HEK293 (cell line): ENCODE measurements around the gene RGS6.

ENCODE experiments used
- CTCF ChIA-PET: fragments of 350-600 bp; formaldehyde crosslinking; extraction: SDS; loops from one replicate; lab custom pipeline; 2021; ENCODE audit warnings: antibody characterized with exemption; lab: Yijun Ruan, JAX
- POLR2A ChIA-PET: fragments of 300-600 bp; formaldehyde crosslinking; extraction: SDS; loops from one replicate; lab custom pipeline; 2020; ENCODE audit warnings: antibody characterized with exemption, inconsistent platforms; lab: Yijun Ruan, JAX
- H3K27ac ChIP-seq: fragments of 200-500 bp; sonication (Bioruptor generic); 2 replicates; pipeline ENCODE4 v1.5.1; 2014; ENCODE audit warnings: low read depth, low read length, control low read depth, inconsistent platforms; ENCODE audit errors: extremely low read depth
- H3K36me3 ChIP-seq, 2 experiments: fragments of 200-500 bp in 1 of 2; sonication (Bioruptor generic) in 1 of 2; 1 replicate in 1 of 2; 2 replicates in 1 of 2; pipeline ENCODE4 v1.5.1; 2014 to 2017; ENCODE audit warnings: inconsistent platforms in 2 of 2, low read length in 2 of 2; ENCODE audit not compliant: control insufficient read depth in 2 of 2, insufficient read depth in 1 of 2
- H3K4me1 ChIP-seq: fragments of 200-500 bp; sonication (Bioruptor generic); 2 replicates; pipeline ENCODE4 v1.5.1; 2014; ENCODE audit warnings: mild to moderate bottlenecking, low read length, inconsistent platforms; ENCODE audit not compliant: control insufficient read depth, insufficient read depth
- H3K4me3 ChIP-seq: 2 replicates; pipeline ENCODE4 v1.5.1; 2011; ENCODE audit warnings: low read depth, mild to moderate bottlenecking, control low read depth, low read length, moderate library complexity
- H3K9me3 ChIP-seq: fragments of 200-500 bp; sonication (Bioruptor generic); 2 replicates; pipeline ENCODE4 v1.5.1; 2014; ENCODE audit warnings: low read depth, low read length, inconsistent platforms; ENCODE audit not compliant: control insufficient read depth, insufficient read depth
- KLF9 ChIP-seq: fragments of 450-650 bp; formaldehyde crosslinking; IDR thresholded peaks from 2 replicates; pipeline ENCODE4 v1.5.1; 2016; ENCODE audit warnings: missing biosample characterization, missing genetic modification characterization, low read depth
- PRDM2 ChIP-seq: fragments of 450-650 bp; formaldehyde crosslinking; IDR thresholded peaks from 2 replicates; pipeline ENCODE4 v1.5.1; 2016; ENCODE audit warnings: missing biosample characterization, missing genetic modification characterization, borderline replicate concordance
- SETDB1 ChIP-seq: IDR thresholded peaks from one replicate; pipeline ENCODE4 v1.6.1; 2017; ENCODE audit warnings: mild to moderate bottlenecking, low read length, moderate library complexity, mixed read lengths; ENCODE audit not compliant: insufficient read length
- TSHZ1 ChIP-seq: fragments of 450-650 bp; formaldehyde crosslinking; IDR thresholded peaks from 2 replicates; pipeline ENCODE4 v1.5.1; 2016; ENCODE audit warnings: missing biosample characterization, missing genetic modification characterization, borderline replicate concordance
- WT1 ChIP-seq: fragments of 450-650 bp; formaldehyde crosslinking; IDR thresholded peaks from 2 replicates; pipeline ENCODE4 v1.5.1; 2016; ENCODE audit warnings: missing biosample characterization, missing genetic modification characterization
- ZBTB1 ChIP-seq: fragments of 450-650 bp; formaldehyde crosslinking; IDR thresholded peaks from 2 replicates; pipeline ENCODE4 v1.5.1; 2016; ENCODE audit warnings: missing biosample characterization, missing genetic modification characterization
- ZBTB44 ChIP-seq: fragments of 450-650 bp; IDR thresholded peaks from 2 replicates; pipeline ENCODE4 v1.5.1; 2018; ENCODE audit warnings: missing biosample characterization, mild to moderate bottlenecking, missing genetic modification characterization
- ZFP37 ChIP-seq: fragments of 450-650 bp; formaldehyde crosslinking; IDR thresholded peaks from 2 replicates; pipeline ENCODE4 v1.5.1; 2016; ENCODE audit warnings: missing biosample characterization, missing genetic modification characterization
- ZNF132 ChIP-seq: fragments of 450-650 bp; formaldehyde crosslinking; IDR thresholded peaks from 2 replicates; pipeline ENCODE4 v1.5.1; 2017; ENCODE audit warnings: missing biosample characterization, missing genetic modification characterization, borderline replicate concordance
- ZNF138 ChIP-seq: fragments of 450-650 bp; formaldehyde crosslinking; IDR thresholded peaks from 2 replicates; pipeline ENCODE4 v1.5.1; 2016; ENCODE audit warnings: missing biosample characterization, missing genetic modification characterization, borderline replicate concordance
- ZNF280D ChIP-seq: fragments of 450-650 bp; formaldehyde crosslinking; IDR thresholded peaks from 2 replicates; pipeline ENCODE4 v1.5.1; 2016; ENCODE audit warnings: missing biosample characterization, missing genetic modification characterization
- ZNF292 ChIP-seq: fragments of 450-650 bp; formaldehyde crosslinking; IDR thresholded peaks from 2 replicates; pipeline ENCODE4 v1.5.1; 2016; ENCODE audit warnings: low read depth, missing biosample characterization, missing genetic modification characterization, borderline replicate concordance
- ZNF501 ChIP-seq: fragments of 450-650 bp; formaldehyde crosslinking; IDR thresholded peaks from 2 replicates; pipeline ENCODE4 v1.5.1; 2016; ENCODE audit warnings: missing biosample characterization, missing genetic modification characterization
- ZNF677 ChIP-seq: fragments of 450-650 bp; IDR thresholded peaks from 2 replicates; pipeline ENCODE4 v1.5.0; 2018; ENCODE audit warnings: missing biosample characterization, mild to moderate bottlenecking, missing genetic modification characterization, moderate library complexity
- ZNF830 ChIP-seq: fragments of 450-650 bp; IDR thresholded peaks from 2 replicates; pipeline ENCODE4 v1.5.0; 2018; ENCODE audit warnings: missing biosample characterization, missing genetic modification characterization, low read depth, mild to moderate bottlenecking, moderate library complexity
- ZSCAN4 ChIP-seq: fragments of 450-650 bp; formaldehyde crosslinking; IDR thresholded peaks from 2 replicates; pipeline ENCODE4 v1.5.1; 2017; ENCODE audit warnings: missing biosample characterization, missing genetic modification characterization

RGS6 gene

GRCh38 chr14:72128629-72129028, 196.4 kb downstream of the RGS6 start (continued):
- TF ChIP-seq TSHZ1, result no peak
- no peak for TF ChIP-seq ZNF501 (tag by site-specific recombination)
- no peak for TF ChIP-seq ZNF132 (tag by site-specific recombination)
- no peak for TF ChIP-seq ZNF677 (tag by site-specific recombination)
- no peak for TF ChIP-seq ZNF280D (tag by site-specific recombination)
- TF ChIP-seq ZFP37 (tag by site-specific recombination), result no peak
- TF ChIP-seq ZBTB44 (tag by site-specific recombination), result no peak
- TF ChIP-seq ZNF830 (tag by site-specific recombination), result no peak
- TF ChIP-seq, all 188 proteins: peak for 0

GRCh38 chr14:72129291-72129690, 197.1 kb downstream of the RGS6 start:
- no peaks in the 10 kb centered on the region for H3K9me3 ChIP-seq
- no peak for TF ChIP-seq SETDB1
- TF ChIP-seq ZNF138 (tag by site-specific recombination), result no peak
- TF ChIP-seq ZNF292 (tag by site-specific recombination), result no peak
- TF ChIP-seq ZSCAN4 (tag by site-specific recombination), result no peak
- ChIA-PET POLR2A (interaction anchor here (1.0 kb wide), 1 partner anchor 8 kb away, joined by 3 read pairs; no protein-coding TSS in a partner anchor), CTCF (interaction anchor here (0.7 to 1.0 kb wide), 2 partner anchors 25 to 106 kb away, joined by 3 to 6 read pairs; no protein-coding TSS in a partner anchor)
- no peak overlapping the region for H3K27ac ChIP-seq
- H3K4me1 ChIP-seq, result no peaks in the 10 kb centered on the region
- no peak overlapping the region for H3K4me3 ChIP-seq
- H3K36me3 ChIP-seq, result no peaks in the 10 kb centered on the region

- no peaks in the 10 kb centered on the region for H3K36me3 ChIP-seq
- ChIA-PET CTCF (interaction anchor here (1.2 to 1.7 kb wide), 2 partner anchors 10 to 37 kb away, joined by 4 read pairs; no protein-coding TSS in a partner anchor), POLR2A (no interaction called here)
- no peak overlapping the region for H3K27ac ChIP-seq
- H3K4me1 ChIP-seq, result no peaks in the 10 kb centered on the region
- H3K9me3 ChIP-seq, result no peaks in the 10 kb centered on the region
- no peak overlapping the region for H3K4me3 ChIP-seq
- TF ChIP-seq KLF9 (tag by site-specific recombination) (no peak), PRDM2 (no peak), WT1 (tag by site-specific recombination) (no peak), ZBTB1 (tag by site-specific recombination) (no peak)
Observed at GRCh38 chr14:72141084-72141483, 208.9 kb downstream of the RGS6 start.
